22Rv1 (cell line): ENCODE measurements around the gene SKP2.

Source experiments
- ZFX ChIP-seq: fragments of 450-650 bp; IDR thresholded peaks from 2 replicates; pipeline ENCODE4 v1.6.1; 2017; ENCODE audit warnings: antibody characterized with exemption, borderline replicate concordance
- TF ChIP-seq, protein P1 (sequence below): fragments of 450-650 bp; IDR thresholded peaks from 2 replicates; pipeline ENCODE4 v1.5.1; 2017; ENCODE audit warnings: mild to moderate bottlenecking

GRCh38 chr5:36135988-36136387 lies 15.9 kb upstream of the SKP2 start:
- TF ChIP-seq, protein P1, sequence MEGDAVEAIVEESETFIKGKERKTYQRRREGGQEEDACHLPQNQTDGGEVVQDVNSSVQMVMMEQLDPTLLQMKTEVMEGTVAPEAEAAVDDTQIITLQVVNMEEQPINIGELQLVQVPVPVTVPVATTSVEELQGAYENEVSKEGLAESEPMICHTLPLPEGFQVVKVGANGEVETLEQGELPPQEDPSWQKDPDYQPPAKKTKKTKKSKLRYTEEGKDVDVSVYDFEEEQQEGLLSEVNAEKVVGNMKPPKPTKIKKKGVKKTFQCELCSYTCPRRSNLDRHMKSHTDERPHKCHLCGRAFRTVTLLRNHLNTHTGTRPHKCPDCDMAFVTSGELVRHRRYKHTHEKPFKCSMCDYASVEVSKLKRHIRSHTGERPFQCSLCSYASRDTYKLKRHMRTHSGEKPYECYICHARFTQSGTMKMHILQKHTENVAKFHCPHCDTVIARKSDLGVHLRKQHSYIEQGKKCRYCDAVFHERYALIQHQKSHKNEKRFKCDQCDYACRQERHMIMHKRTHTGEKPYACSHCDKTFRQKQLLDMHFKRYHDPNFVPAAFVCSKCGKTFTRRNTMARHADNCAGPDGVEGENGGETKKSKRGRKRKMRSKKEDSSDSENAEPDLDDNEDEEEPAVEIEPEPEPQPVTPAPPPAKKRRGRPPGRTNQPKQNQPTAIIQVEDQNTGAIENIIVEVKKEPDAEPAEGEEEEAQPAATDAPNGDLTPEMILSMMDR, result no peak
- TF ChIP-seq ZFX, result no peak
